ENCODE measurements around the gene UCK1.

Gene UCK1

GRCh38 chr9:131524665-131525315 is 6.3 kb downstream of the UCK1 start:
- TF ChIP-seq, protein P1, sequence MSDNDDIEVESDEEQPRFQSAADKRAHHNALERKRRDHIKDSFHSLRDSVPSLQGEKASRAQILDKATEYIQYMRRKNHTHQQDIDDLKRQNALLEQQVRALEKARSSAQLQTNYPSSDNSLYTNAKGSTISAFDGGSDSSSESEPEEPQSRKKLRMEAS (IDR thresholded peaks at IDR 0.05; ENCODE audit: low read depth, low read length), result no peak
- TF ChIP-seq POLR2A (IDR thresholded peaks at IDR 0.05; ENCODE audit: extremely low read depth, insufficient read length) (no peak), CTCF (IDR thresholded peaks at IDR 0.05; ENCODE audit: low read depth, low read length) (no peak), MYC (IDR thresholded peaks at IDR 0.05; ENCODE audit: low read depth, low read length) (no peak)
- H3K4me3 ChIP-seq (ENCODE audit: low read depth, low read length), result no peak overlapping the region
- DNase-seq (ENCODE audit: low read depth), result no peak

- no peak for DNase-seq (ENCODE audit: low read depth)
- TF ChIP-seq, protein P1 (IDR thresholded peaks at IDR 0.05; ENCODE audit: low read depth, low read length), result no peak
- TF ChIP-seq POLR2A (IDR thresholded peaks at IDR 0.05; ENCODE audit: extremely low read depth, insufficient read length), result no peak
- TF ChIP-seq MYC (IDR thresholded peaks at IDR 0.05; ENCODE audit: low read depth, low read length), result no peak
- H3K4me3 ChIP-seq (ENCODE audit: low read depth, low read length), result no peak overlapping the region
Observed at GRCh38 chr9:131523451-131524435, 7.3 kb downstream of the UCK1 start.

DNA sequence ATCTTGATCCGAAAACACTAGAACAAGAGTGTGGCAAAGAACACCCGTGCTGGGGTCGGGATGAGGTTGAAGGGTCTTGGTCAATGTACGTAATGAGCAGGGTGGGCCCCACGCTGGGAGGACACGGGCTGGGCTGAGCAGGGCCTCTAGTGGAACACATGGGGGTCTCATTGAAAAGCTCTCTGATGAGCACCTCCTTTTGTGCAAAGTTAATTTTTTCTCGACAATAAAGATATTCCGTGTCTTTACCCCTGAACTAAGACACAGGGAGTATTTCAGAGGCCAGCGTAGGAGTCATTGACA is 8.0 kb downstream of the UCK1 start:
- no peak overlapping the region for H3K4me3 ChIP-seq (ENCODE audit: low read depth, low read length)
- DNase-seq (ENCODE audit: low read depth), result no peak
- TF ChIP-seq POLR2A (IDR thresholded peaks at IDR 0.05; ENCODE audit: extremely low read depth, insufficient read length) (peak; percentile 10), MYC (IDR thresholded peaks at IDR 0.05; ENCODE audit: low read depth, low read length) (no peak), CTCF (IDR thresholded peaks at IDR 0.05; ENCODE audit: low read depth, low read length) (no peak)
- TF ChIP-seq, protein P1 (IDR thresholded peaks at IDR 0.05; ENCODE audit: low read depth, low read length), result no peak

- no peak for DNase-seq (ENCODE audit: low read depth)
- no peak for TF ChIP-seq MYC (IDR thresholded peaks at IDR 0.05; ENCODE audit: low read depth, low read length)
- no peak for TF ChIP-seq POLR2A (IDR thresholded peaks at IDR 0.05; ENCODE audit: extremely low read depth, insufficient read length)
- TF ChIP-seq CTCF (IDR thresholded peaks at IDR 0.05; ENCODE audit: low read depth, low read length), result no peak
- TF ChIP-seq, protein P1 (IDR thresholded peaks at IDR 0.05; ENCODE audit: low read depth, low read length), result no peak
- no peak overlapping the region for H3K4me3 ChIP-seq (ENCODE audit: low read depth, low read length)
Observed at GRCh38 chr9:131522257-131523085, 8.6 kb downstream of the UCK1 start.

DNA sequence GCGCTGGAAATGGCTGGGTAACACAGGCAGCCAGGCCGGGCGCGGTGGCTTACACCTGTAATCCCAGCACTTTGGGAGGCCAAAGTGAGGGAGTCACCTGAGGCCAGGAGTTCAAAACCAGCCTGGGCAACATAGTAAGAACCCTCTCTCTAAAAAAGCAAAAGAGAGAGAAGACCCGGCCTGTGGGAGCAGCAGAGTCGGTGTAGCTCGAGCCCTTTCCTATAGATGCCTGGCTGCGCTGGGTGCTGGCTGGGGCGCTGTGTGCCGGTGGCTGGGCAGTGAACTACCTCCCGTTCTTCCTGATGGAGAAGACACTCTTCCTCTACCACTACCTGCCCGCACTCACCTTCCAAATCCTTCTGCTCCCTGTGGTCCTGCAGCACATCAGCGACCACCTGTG is 9.2 kb downstream of the UCK1 start:
- TF ChIP-seq POLR2A (IDR thresholded peaks at IDR 0.05; ENCODE audit: extremely low read depth, insufficient read length), result no peak
- TF ChIP-seq MYC (IDR thresholded peaks at IDR 0.05; ENCODE audit: low read depth, low read length), result no peak
- TF ChIP-seq, protein P1 (IDR thresholded peaks at IDR 0.05; ENCODE audit: low read depth, low read length), result no peak
- TF ChIP-seq CTCF (IDR thresholded peaks at IDR 0.05; ENCODE audit: low read depth, low read length), result no peak
- DNase-seq (ENCODE audit: low read depth), result no peak
- H3K4me3 ChIP-seq (ENCODE audit: low read depth, low read length), result no peak overlapping the region
